Activated T-cell treated with anti-CD3 and anti-CD28 coated beads for 4 hours (primary cell): ENCODE measurements around the gene RAB3D.
A peak's percentile ranks its signal among the peaks of the same experiment; 100 is the strongest.
"Not testable (repeated sequence)": the region's sequence is repeated elsewhere in the genome, so short reads cannot be mapped to it uniquely, and the experiment has no call there.

ENCODE experiments used
- DNase-seq: peaks from one replicate; pipeline ENCODE4 v3.0.0-alpha.2; 2020

RAB3D gene

GRCh38 chr19:11365557-11366117, 26.2 kb upstream of the RAB3D start:
- no peak for DNase-seq

GRCh38 chr19:11364935-11365334, 25.5 kb upstream of the RAB3D start:
- no peak for DNase-seq

GRCh38 chr19:11364296-11364904, 24.9 kb upstream of the RAB3D start:
- no peak for DNase-seq

GRCh38 chr19:11363881-11364280, 24.4 kb upstream of the RAB3D start:
- DNase-seq, result no peak

GRCh38 chr19:11361771-11362731, 22.6 kb upstream of the RAB3D start:
- no peak for DNase-seq

GRCh38 chr19:11361037-11361770, 21.7 kb upstream of the RAB3D start:
- no peak for DNase-seq

GRCh38 chr19:11359421-11359820, 20.0 kb upstream of the RAB3D start:
- no peak for DNase-seq

GRCh38 chr19:11356676-11357550, 17.5 kb upstream of the RAB3D start:
- no peak for DNase-seq

GRCh38 chr19:11356074-11356397, 16.6 kb upstream of the RAB3D start:
- DNase-seq, result no peak

GRCh38 chr19:11355160-11356073, 16.0 kb upstream of the RAB3D start, which contains the start of gene PLPPR2:
TSS of gene PLPPR2 (plus strand) at chr19:11355432. CDS start at chr19:11357674, 2,242 bp downstream.
- peak; percentile 78 for DNase-seq

GRCh38 chr19:11354102-11354501, 14.6 kb upstream of the RAB3D start:
- DNase-seq, result not testable (repeated sequence)

GRCh38 chr19:11349171-11349570, 9.7 kb upstream of the RAB3D start:
- DNase-seq, result no peak

- no peak for DNase-seq
These were observed 8.1 kb upstream of the RAB3D start for GRCh38 chr19:11347546-11348039.

- peak; percentile 98 for DNase-seq
These were observed 6.9 kb upstream of the RAB3D start, which contains the start of the genes CCDC159 and TMEM205 for GRCh38 chr19:11346104-11346940. TSS of gene CCDC159 (plus strand) at chr19:11346519. CDS start at chr19:11346607, 88 bp downstream. TSS of gene TMEM205 (minus strand) at chr19:11346268. CDS start at chr19:11345619, 649 bp downstream.

GRCh38 chr19:11345122-11345803, 5.8 kb upstream of the RAB3D start:
- DNase-seq, result no peak

GRCh38 chr19:11342429-11342828, 3.0 kb upstream of the RAB3D start:
- DNase-seq, result no peak

- DNase-seq, result not testable (repeated sequence)
These were observed 626 bp upstream of the RAB3D start for GRCh38 chr19:11340099-11340467.

- DNase-seq, result no peak
These were observed 746 bp downstream of the RAB3D start for GRCh38 chr19:11338569-11339253.
